Putamen (tissue), 1 donor: Measurements from ENCODE around the gene GPER1.
"Not testable (repeated sequence)": the region's sequence is repeated elsewhere in the genome, so short reads cannot be mapped to it uniquely, and the experiment has no call there.

Experiments
- DNase-seq: peaks from one replicate; pipeline ENCODE4 v3.0.0-alpha.2; 2016; ENCODE audit warnings: low spot score

The GPER1 gene

GRCh38 chr7:1103789-1104515 is 16.0 kb downstream of the GPER1 start:
- no peak for DNase-seq

GRCh38 chr7:1104516-1105179 is 16.7 kb downstream of the GPER1 start:
- no peak for DNase-seq

- no peak for DNase-seq
Observed at GRCh38 chr7:1105189-1105588, 17.3 kb downstream of the GPER1 start.

- no peak for DNase-seq
Observed at GRCh38 chr7:1106063-1106792, 18.3 kb downstream of the GPER1 start.

- DNase-seq: no peak
Observed at GRCh38 chr7:1106793-1107421, 19.0 kb downstream of the GPER1 start.

- no peak for DNase-seq
Observed at GRCh38 chr7:1108264-1108920, 20.5 kb downstream of the GPER1 start.

GRCh38 chr7:1109581-1110310 is 21.8 kb downstream of the GPER1 start:
- no peak for DNase-seq

- DNase-seq: no peak
Observed at GRCh38 chr7:1110358-1110757, 22.4 kb downstream of the GPER1 start.

- no peak for DNase-seq
Observed at GRCh38 chr7:1111156-1111555, 23.2 kb downstream of the GPER1 start.

GRCh38 chr7:1112109-1112508 is 24.2 kb downstream of the GPER1 start:
- no peak for DNase-seq

GRCh38 chr7:1112625-1113547 is 25.0 kb downstream of the GPER1 start:
- DNase-seq: no peak

- no peak for DNase-seq
Observed at GRCh38 chr7:1113548-1113885, 25.6 kb downstream of the GPER1 start.

GRCh38 chr7:1114088-1114487 is 26.2 kb downstream of the GPER1 start:
- DNase-seq: no peak

GRCh38 chr7:1114505-1114904 is 26.6 kb downstream of the GPER1 start:
- DNase-seq: no peak

GRCh38 chr7:1115171-1116045 is 27.5 kb downstream of the GPER1 start:
- not testable (repeated sequence) for DNase-seq

- DNase-seq: not testable (repeated sequence)
Observed at GRCh38 chr7:1116383-1117008, 28.6 kb downstream of the GPER1 start.

GRCh38 chr7:1117321-1117928 is 29.5 kb downstream of the GPER1 start:
- no peak for DNase-seq

GRCh38 chr7:1119201-1119600 is 31.3 kb downstream of the GPER1 start:
- no peak for DNase-seq
